ENCODE results near the gene NCSTN. TPM values are rescaled to one million over a fixed set of nuclear protein-coding genes. Genes with fewer than 3 reads are reported as not detected.

Gene NCSTN
- 73.3 and 102 TPM in 2 replicates for total RNA-seq

GRCh38 chr1:160342953-160343869, at the start of gene NCSTN, which contains the start of gene COPA:
Gene NCSTN, plus strand, starts transcription at chr1:160343383. Its CDS starts 14 bp downstream, at chr1:160343397.
Gene COPA, minus strand, starts transcription at chr1:160343250. Its CDS starts 80 bp downstream, at chr1:160343170.
- peak; percentile 86 for DNase-seq (ENCODE audit: low read depth, low spot score)

GRCh38 chr1:160296036-160296435, 47.1 kb upstream of the NCSTN start:
- DNase-seq (ENCODE audit: low read depth, low spot score) = no peak

- no peak for DNase-seq (ENCODE audit: low read depth, low spot score)
These were observed 43.0 kb upstream of the NCSTN start for GRCh38 chr1:160300173-160300572.

- no peak for DNase-seq (ENCODE audit: low read depth, low spot score)
These were observed 35.9 kb upstream of the NCSTN start for GRCh38 chr1:160307118-160307791.

DNA sequence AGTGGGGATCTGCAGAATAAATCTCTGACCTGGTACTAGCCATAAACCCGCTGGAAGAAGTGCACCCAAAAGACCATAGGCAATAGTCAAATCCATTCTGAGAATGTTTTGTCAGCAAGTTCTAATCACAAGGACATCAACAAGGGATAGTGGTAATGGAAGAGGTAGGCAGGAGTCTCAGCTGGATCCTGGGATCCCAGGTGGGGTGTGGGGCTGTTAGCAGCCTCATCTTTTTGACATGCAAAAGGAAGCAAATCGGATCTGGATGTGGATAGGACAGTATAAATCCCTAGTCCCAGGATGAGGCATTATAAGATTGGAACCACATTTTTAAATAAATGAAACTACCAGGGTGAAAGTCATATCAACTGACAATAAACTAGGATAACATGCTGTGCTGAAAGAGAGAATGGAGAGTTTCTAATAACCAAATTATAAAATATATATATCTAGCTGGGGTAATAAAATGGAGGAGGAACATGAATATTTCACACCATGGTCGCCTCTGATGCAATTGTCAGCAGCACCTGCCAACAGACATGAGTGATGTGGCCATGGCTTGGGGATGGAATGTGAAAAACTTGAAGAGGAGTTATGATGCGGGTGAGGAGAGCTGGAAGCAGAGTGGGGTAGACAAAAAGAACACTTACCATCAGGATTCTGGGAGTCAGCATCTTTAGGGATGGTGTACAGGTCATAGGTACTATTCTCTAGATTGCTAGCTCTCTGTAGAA, 34.6 kb upstream of the NCSTN start:
- DNase-seq (ENCODE audit: low read depth, low spot score) = no peak

- DNase-seq (ENCODE audit: low read depth, low spot score) = no peak
These were observed 34.0 kb upstream of the NCSTN start for GRCh38 chr1:160309185-160309557.

GRCh38 chr1:160309571-160309970, 33.6 kb upstream of the NCSTN start:
- DNase-seq (ENCODE audit: low read depth, low spot score) = no peak

DNA sequence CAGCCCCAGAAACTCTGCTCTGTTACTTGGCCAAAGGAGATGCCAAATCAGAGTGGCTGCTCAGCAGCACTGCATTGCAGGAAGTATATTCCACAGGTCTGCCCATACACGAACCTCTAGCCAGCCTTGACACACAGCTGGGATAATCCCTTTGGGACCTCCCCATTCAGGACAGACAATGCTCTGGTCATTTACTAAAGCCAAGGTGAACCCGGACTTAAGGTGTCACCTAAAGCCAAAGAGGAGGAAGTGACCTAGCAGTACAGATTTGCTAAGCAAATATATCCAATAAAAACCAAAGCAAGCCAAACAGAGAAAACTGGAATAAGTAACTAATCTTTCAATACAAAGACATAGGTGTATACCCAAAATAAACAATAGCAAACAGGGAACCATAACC, 27.8 kb upstream of the NCSTN start:
- DNase-seq (ENCODE audit: low read depth, low spot score) = no peak

- no peak for DNase-seq (ENCODE audit: low read depth, low spot score)
These were observed 20.4 kb upstream of the NCSTN start for GRCh38 chr1:160322831-160323230.

- no peak for DNase-seq (ENCODE audit: low read depth, low spot score)
These were observed 17.9 kb upstream of the NCSTN start for GRCh38 chr1:160325252-160325651.

DNA sequence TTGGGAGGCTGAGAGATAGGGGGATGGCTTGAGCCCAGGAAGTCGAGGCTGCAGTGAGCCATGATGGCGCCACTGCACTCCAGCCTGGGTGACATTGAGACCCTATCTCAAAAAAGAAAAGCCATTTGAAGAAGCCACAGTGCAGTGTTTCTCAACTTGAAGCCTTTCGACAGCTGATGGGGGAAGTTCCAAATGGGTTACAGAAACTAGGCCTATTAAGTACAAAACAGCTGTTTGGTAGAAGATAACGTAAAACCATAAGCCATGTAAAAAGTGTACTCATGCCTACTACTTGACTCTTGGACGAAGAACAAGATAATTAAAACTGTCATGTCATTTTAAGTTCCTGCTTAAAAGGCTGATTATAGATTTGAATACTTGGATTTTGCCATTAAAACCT, 16.8 kb upstream of the NCSTN start:
- DNase-seq (ENCODE audit: low read depth, low spot score) = no peak

DNA sequence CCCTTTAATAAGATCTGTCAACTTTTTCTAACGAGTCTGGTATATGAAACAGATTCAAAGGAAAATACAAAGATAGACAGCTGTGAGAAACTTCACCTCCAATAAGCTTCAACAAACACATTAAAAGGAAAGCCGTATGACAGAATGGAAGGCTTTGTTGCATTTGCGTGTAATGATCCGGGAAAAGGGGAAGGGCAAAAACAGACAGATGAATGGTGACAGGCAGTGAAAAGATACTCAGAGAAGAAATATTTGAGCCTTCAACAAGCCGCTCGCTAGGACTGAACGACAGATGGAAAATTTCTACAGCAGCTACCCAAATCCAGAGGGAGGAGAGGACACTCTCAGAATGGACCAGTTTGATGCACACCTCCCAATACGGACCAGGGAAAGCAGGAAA, 15.0 kb upstream of the NCSTN start:
- no peak for DNase-seq (ENCODE audit: low read depth, low spot score)

- no peak for DNase-seq (ENCODE audit: low read depth, low spot score)
These were observed 13.1 kb upstream of the NCSTN start for GRCh38 chr1:160330119-160330518.

- DNase-seq (ENCODE audit: low read depth, low spot score) = no peak
These were observed 10.7 kb upstream of the NCSTN start for GRCh38 chr1:160332516-160332915.

DNA sequence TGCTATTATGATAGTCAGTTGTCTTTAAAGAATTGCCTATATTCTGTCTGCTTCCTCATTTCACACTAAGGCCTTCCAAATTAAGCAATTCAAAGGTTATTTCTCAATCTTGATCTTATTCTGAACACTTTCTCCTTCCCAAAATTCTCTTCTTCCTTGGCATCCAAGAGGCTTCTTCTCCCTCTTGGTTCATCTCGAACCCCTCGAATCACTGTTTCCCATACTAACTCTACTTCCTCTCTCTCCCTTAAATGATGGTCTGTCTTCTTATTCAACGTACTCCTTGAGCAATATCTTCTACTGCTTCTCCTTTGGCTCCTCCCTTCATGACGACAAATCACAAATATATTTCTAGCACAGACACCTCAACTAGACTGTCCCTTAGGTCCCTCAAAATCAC, 4.6 kb upstream of the NCSTN start:
- DNase-seq (ENCODE audit: low read depth, low spot score) = no peak

DNA sequence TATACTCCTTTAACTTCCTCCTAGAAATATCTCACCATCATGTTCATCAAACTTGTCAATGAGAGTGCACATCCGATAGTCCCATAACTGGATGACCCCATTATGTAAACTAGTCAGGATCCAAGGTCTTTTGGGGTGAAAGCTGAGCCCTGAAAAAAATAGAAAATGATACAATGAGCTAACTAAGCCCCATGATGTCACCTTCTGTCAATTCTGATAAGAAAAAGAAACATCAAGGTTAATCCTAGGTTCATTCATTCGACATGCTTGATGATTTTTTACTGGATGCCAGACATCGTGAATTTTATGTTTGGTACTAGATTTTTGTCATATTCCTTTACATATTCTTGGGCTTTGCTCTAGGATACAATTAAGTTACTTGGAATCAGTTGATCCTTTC, 3.0 kb upstream of the NCSTN start:
- DNase-seq (ENCODE audit: low read depth, low spot score) = no peak

DNA sequence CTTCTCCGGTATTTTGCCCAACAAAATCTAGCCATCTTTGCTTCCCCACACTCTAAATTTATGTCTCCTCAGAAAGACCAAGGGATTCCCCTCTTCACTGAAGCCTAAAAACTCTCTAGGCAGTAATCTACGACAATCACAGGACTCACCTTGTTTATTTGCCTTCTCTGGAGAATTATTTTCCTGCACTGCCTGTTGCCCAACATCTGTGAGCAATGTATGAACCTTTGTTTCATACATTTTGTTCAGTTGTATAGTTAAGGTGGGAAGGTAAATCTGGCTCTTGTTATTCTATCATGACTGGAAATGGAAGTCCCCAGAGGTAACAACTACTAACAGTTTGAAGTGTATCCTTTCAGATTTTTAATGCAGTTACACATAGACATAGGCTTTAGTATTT, 2.3 kb upstream of the NCSTN start:
- no peak for DNase-seq (ENCODE audit: low read depth, low spot score)

- no peak for DNase-seq (ENCODE audit: low read depth, low spot score)
These were observed 657 bp upstream of the NCSTN start for GRCh38 chr1:160342526-160342925.

GRCh38 chr1:160344241-160344640, 1.1 kb downstream of the NCSTN start:
- no peak for DNase-seq (ENCODE audit: low read depth, low spot score)

GRCh38 chr1:160344936-160345335, 1.8 kb downstream of the NCSTN start:
- DNase-seq (ENCODE audit: low read depth, low spot score) = no peak

DNA sequence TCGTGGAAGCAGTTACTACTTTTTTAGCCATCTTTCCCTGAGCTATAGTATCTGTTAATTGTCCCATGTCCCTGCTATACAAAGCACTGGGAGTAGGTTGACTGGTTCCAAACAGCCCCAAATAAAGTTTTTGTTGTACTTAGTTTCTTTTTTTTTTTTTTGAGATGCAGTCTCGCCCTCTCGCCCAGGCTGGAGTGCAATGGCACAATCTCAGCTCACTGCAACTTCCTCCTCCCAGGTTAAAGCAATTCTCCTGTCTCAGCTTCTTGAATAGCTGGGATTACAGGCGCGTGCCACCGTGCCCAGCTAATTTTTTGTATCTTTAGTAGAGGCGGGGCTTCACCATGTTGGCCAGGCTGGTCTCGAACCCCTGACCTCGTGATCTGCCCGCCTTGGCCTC, 3.3 kb downstream of the NCSTN start:
- DNase-seq (ENCODE audit: low read depth, low spot score) = no peak

- DNase-seq (ENCODE audit: low read depth, low spot score) = no peak
These were observed 3.8 kb downstream of the NCSTN start for GRCh38 chr1:160346958-160347357.

All from pulmonary artery endothelial cell (primary cell).